GM18873 (cell line): ENCODE data around the gene CACNA1C.

ENCODE experiments used
- ATAC-seq: cut with Tn5 transposase; IDR thresholded peaks from one replicate; pipeline ENCODE4 v1.9.1; 2021; ENCODE audit warnings: mild to moderate bottlenecking, moderate library complexity, moderate number of reproducible peaks; ENCODE audit not compliant: unreplicated experiment, low FRiP score

Gene CACNA1C

DNA sequence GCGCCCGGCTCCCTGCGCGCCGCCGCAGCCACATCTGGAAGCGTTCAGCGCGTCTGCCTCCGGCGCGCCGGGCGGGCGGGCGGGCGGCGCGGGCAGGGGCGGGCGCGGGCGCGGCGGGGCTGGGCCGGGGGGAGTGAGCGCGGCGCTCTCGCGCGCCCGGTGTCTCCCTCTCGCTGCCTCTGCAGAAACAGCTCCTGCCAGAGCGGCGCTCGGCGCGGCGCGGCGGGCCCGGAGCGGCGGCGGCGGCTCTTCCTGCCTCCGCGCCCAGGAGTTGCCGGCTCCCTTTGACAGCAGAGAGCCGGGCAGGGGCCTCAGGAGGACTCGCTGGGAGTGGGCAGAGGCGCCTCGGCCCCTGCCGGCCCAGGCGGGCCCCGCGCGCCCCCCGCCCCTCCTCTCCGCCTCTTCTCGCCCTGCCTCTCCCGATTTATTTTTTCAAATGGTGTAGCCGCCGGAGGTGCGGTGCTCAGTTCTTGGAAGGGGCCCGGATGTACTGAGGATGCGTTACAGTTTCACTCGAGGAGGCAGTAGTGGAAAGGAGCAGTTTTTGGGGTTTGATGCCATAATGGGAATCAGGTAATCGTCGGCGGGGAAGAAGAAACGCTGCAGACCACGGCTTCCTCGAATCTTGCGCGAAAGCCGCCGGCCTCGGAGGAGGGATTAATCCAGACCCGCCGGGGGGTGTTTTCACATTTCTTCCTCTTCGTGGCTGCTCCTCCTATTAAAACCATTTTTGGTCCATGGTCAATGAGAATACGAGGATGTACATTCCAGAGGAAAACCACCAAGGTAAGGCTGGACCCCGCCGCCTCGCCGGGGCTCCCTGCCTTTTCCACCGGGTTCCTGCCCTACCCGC is at the start of gene CACNA1C:
Gene CACNA1C (plus strand): TSS at position 162 of the 853 bp plus-strand sequence. CDS start 576 bp downstream, at position 738.
- ATAC-seq = no peak

DNA sequence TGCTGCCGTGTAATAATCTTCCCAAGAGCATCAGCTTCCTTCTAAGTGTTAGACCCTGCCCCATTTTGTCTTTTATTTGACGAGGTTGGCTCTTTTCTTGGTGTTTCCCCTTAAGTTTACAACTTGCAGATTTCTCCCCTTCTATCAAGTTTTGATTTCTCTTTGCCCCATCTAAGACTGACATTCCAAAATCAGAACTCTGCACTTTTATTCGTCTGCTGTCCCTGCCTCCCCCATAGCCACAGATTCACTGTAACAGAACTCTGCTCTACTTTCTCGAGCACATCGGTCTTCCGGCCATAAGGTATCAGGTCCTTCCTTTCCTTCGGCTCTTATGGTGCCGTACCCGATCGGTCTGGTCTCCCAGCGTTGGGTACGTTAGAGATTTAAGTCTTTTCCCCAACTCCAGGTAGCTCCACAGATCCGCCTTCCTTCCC is 49.1 kb upstream of the CACNA1C start:
- peak; percentile 26 for ATAC-seq

DNA sequence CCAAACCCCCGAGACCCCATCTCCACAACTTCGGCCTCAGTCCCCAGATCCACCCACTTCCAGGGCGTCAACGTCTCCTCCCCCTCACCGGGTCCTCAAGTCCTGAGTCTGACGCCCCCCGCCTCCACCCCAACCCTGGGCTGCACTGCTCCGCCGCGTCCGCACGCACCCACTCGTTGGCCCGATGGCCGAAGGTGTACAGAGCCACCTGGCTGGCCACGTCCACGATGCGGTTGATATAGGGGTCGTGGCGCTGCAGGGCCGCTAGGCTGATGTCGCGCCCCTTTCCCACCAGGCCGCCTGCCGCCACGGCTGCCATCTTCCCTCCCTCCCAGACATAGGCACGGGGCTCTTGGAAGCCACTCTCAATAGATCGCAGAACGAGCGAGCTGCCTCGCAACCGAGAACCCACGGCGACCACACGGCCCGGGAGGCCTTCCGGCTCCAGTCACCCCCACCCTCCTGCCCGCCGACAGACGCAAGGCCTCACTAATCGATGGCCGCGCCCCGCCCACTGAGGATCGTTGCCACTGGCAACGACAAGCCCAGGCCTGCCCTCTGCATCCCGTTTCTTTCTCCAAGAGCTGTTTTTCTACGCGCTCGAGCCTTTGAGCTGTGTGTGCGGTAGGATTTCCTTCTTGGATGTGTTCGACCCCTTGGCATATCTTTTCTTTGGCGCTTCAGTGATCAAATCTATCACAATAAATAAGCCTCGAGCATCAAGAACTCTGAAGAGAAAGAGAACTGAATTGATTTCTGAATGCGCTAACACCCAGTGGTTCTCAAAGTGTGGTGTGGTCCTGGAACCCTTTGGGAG is 48.5 kb upstream of the CACNA1C start, which contains the start of gene DCP1B:
Gene DCP1B (minus strand): TSS at position 345 of the 817 bp plus-strand sequence. CDS start 26 bp downstream, at position 319.
- ATAC-seq = peak; percentile 91

DNA sequence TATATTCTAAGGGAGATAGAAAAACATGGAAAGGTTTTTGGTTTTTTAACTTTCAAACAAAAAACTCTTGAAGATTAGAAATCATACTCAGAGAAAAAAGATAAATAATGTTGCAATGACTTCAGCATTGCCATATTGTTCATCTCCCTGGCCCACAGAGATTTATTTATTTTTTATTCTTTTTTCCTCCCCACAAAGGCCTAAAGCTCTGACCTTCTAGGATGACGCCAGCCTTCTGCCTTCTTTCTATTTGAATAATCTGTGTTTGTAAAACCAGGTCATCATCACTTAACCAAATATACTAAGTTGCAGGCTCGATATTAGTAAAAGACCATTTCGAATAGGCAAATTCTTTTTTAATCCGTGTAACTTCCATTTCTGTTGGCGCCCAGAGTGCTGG is 44.1 kb upstream of the CACNA1C start:
- ATAC-seq = no peak

DNA sequence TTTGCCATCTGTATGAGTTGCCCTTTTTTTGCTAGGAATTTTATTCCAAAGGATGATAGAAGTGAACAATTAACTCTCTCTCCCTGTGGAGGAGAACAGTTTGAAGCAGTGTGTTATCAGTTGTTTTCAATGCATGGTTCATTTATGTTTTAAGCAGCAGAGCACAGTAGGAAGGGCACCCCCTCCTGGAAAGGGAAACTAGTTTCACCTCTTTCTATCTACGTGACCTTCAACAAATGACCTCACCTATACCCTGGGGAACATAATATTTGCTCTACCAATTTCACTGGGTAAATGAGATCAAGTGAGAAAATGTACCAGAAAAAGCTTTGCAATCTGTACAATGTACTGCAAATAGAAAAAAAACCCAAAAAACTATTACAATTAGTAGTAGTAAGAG is 43.2 kb upstream of the CACNA1C start:
- ATAC-seq = no peak

DNA sequence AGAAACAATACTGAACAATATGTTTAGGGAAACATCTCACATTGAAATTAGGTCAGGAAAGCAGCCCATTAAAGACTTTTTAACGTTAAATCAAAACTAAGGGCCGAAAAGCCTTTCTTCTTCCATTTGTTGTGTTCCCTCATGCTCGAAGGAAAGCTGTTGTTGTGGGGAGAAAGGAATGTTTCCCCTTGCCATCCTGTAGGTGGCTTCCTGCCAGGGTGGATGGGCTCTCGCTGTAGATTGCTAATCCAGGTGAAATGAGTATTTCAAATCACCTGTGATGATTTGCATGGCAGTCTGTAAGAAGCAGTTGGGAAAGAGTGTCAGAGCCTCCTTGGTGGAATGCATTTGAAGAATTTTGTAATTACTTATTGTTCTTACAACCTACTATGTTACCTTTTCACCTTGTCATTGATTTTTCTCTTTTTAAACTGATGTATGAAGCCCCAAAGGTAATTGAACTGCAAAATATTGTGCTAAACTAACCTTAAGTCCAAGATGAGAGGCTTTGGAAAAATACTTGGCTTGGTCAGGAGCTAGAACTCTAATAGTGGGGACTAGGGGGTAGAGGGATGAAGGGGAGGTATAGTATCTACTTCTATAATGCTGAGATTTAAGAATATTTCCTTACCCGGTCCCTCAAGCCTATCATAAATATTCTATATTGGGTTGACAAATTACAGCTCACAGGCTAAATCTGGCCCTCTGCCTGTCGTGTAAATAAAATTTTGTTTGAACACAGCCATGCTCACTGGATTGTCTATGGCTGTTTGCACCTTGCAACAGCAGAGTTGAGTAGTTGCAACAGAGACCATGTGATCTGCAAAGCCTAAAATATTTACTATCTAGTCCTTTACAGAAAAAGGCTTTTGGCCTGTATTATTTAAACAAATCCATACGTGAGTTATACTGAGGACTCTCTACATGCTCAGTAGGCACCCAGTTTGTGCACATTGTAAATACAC is 40.9 kb upstream of the CACNA1C start:
- no peak for ATAC-seq

DNA sequence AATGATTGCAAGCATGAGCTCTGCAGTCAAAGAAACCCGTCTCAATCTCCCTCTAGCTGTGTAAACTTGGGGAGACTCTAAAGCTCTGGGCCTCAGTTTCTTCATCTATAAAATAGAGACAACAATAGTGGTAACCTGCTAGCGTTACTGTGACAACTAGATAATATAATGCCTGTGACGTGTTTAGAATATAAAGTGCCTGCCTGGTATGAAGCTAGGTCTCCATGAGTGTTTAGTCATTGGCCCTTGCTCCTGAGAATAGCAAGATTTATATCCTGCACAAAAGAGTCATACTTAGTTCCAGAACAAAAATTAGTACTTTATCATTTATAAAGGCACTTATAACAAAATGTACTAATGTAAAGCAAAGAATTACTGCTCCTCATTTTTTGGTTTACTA is 39.7 kb upstream of the CACNA1C start:
- no peak for ATAC-seq

DNA sequence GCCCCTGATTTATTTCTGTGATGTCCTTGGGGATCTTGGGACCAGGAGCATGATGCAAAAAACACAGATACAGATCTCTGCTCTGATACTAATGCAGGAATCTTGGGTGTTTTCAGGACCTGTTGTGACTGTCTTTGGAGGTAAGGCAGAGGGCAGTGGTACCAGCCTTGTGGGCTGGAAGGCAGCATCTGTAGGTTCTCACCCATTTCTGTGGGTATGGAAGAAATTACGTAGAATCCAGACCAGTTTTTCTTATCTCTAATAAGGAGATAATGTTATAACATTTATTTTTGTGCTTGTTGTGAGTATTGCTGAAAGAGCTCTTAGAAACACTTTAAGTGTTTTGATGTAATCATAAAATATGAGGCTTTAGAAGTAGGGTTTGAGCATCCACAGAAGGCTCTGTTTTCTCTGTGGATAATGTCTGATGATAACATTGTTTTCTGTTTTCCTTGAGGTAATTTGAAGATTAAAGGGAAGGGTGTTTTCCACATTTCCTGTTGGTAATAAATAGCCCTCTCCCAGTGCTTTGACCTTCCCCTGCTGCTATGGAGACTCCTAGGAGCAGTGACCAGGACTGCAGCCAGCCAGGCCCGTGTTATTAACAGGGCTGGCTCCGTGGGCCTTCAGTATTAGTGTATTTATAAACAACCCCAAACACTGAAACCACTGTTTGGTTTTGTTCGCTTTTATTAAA is 39.1 kb upstream of the CACNA1C start:
- ATAC-seq = no peak

DNA sequence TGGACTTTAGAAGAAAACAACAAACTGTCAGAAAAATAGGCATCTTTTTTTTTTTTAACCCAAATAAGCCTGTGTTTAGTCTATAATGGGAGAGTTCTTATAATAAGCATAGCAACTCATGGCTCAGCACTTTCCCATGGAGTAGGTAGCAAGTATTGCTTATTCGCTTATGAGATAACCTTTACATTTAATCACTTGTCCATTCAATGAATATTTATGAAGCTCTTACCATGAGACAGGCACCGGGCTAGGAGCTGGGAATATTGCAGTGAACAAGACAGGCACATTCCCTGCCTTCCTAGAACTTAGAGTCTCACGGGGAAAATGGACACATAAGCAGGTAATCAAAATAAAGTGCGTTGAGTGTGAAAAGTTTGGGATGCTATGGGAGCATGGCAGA is 38.6 kb upstream of the CACNA1C start:
- ATAC-seq = no peak

DNA sequence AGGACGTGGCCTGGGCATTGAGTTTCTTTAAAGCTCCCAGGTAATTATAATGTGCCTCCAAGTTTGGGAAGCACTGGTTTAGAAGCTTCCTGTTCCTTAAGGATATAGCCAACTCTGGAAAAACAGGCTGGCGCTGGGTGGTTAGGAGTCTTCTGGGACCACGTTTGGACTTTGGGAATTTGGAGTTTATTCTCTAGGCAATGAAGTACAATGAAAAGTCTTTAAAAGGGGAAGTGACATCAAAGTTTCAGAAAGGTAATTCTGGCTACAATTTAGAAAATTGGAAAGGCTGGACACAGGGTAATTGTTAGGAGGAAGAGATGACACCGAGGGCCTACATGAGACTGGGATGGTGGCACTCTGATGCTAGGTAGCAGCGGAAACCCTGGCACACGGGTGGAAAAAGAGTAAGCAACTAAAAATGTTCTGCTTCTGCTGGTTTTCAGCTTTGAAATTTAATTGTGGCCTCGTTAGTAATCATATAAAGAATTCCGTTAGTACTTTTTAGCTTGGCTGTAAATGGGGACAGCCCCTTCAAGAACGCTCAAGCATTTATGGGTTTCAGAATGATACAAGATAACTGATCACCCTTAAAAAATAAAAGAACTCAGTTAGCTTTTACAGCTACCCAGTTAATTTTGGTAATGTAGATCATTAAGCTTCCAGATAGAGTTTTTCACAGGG is 35.8 kb upstream of the CACNA1C start:
- ATAC-seq = no peak

DNA sequence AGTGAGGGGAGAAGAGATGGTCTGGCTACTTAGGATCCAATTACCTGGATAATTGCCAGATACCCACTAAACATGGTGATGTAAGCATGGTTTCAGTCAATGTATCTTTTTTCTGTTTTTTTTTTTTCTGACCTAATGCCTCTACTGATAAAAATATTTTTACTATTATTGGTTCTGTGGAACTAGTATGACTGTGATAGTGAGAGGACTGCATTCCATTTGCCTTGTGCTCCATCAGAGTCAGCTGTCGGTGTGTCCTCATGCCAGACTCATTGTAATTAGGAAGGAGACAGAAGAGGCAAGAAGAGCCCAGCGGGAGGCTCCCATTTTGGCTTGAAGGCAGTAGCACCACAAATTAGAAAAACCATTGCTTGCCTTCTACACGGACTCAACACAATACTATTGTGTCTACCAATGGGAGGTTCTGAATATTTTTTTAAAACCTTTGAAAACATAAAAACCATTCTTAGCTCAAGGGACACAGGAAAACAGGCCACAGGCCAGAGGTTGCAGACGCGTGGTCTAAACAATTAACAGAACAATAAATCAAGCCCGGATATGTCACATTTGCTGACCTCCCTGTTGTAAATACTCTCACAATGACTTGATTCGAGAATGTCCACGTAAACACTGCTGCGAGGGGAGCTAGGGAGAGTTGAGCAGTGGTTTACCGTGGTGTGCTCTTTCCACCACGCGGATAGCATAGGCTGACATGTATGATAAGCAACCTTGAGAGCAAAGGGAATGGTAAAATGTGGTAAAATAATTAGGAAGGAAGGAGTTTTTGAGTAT is 35.0 kb upstream of the CACNA1C start:
- ATAC-seq = no peak

DNA sequence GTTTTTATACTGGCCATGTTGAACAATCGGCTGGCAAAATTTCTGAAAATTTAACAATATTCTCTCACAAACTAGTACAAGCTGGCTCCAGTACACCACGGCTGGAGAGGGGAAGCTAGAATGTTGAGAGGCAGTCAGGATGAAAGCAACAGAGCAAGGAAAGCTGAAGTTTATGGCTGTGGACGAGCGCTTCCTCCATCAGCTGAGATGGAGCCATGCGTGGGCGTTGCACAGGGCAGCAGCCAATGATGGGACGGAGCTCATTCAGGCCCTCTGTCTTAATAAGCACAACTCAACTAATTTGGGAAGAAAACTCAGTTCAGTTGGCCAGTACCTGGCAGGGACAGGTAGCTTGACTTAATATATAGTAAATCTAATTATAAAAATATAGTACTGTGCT is 34.4 kb upstream of the CACNA1C start:
- no peak for ATAC-seq

DNA sequence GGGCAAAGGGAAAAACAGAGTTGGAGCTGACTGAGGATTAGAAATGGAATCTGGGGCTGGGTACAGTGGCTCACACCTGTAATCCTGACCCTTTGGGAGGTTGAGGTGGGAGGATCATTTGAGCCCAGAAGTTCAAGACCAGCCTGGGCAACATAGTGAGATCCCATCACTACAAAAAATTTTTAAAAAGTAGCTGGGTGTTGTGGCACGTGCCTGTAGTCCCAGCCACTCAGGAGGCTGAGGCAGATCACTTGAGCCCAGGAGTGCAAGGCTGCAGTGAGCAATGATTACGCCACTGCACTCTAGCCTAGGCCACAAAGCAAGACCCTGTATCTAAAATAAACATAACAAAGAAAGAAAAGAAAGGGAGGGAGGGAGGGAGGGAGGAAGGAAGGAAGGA is 33.7 kb upstream of the CACNA1C start:
- no peak for ATAC-seq

DNA sequence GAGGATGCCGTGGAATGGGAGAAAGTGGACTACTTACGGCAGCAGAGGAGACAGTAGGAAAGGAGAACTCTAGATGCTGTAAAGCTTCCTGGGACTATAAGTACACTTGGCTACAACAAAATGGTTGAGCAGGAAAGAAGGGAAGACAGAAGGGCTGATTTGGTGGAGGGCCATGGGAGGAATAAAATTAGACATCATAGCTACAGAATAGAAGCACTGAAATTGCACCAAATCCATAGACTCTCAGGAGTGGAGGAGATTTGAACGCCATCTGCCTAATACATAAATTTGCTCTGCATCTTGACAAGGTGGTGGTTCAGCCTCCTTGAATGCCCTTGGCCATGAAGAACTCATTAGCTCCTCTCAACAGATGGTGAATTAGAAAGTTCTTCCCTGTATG is 32.3 kb upstream of the CACNA1C start:
- ATAC-seq = no peak

DNA sequence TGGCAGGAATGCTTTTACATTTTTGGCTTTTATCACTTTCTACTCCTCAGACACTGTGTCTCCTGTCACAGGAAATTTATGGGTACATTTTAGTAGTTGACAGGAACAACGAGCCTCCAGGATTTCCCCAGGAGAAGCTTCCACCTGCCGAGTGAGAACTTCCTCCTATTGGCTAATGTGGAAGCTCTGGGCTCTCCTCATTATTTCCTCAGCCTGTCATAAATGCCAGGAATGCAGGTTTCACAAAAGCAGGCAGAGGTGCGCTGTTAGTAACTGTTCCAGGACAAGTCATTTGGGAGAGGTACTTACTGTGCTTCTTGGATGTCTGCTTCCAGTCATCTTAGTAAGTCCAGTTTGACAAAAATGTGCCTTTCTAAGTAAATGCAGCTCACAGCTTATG is 29.4 kb upstream of the CACNA1C start:
- no peak for ATAC-seq

DNA sequence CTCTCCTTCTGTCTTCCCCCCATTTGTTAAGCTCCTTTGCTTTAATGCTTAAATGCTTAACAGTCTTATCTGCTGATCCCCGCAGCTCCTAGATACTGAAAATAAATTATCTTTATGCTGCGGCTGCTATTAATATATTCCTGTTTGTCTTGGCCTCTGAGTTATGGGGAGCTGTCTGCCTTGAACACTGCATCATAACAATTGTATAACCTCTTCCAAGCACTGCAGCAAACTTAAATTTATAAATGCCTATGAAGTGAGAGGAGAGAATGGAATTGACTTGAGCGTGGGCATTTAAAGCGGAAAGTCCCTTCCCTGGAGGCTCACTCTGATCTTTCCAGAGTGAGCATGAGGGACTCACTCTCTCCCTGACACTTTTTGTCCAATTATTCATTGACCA is 25.4 kb upstream of the CACNA1C start:
- ATAC-seq = no peak

DNA sequence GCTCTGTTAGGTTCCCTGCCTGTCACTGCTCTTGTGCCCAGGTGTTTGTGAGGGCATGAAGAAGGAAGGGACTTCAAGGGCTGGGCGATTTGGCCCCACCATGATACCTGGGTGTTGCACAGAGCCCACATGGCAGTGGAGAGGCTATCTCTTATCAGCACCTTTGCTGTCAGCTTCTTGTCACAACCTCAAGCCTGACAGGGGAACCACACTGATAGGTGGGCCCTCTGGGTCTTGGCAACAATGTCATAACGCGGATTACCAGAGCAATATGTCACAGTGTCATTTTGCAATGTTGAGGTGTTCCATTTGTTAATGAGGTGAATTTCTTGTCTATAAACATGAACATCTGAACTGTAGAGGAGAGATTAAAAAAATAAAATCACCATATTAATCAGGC is 22.9 kb upstream of the CACNA1C start:
- ATAC-seq = no peak

DNA sequence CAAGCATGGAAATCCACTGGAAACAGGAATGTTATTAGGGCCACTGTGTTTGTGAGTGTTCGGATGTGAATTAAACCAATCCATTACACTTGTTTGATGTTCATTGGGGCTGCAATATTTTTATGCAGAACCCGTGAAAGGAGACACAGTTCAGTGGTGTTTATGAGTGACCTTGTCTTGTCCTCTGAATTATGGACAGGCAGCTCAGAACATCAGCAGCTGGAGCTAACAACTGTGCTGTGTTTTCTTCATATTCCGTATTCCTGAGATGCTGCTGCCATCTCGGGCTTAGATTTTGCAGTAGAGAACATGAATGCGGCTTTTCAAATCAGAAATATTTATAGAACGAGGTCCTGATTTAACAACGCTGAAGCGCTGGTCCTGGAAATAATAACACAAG is 20.3 kb upstream of the CACNA1C start:
- ATAC-seq = no peak
